Dermis blood vessel endothelial cell (primary cell): ENCODE results near the gene ANGPTL2. TPM values are rescaled to one million over a fixed set of nuclear protein-coding genes. Genes with fewer than 3 reads are reported as not detected.

ENCODE experiments used
- DNase-seq: peaks from one replicate; pipeline ENCODE4 v3.0.0; 2010
- total RNA-seq: library from RNA; depleted of rRNA; stranded (reverse); fragments of >200 nt; gene quantifications from 2 replicates; pipeline ENCODE4 v1.2.3, GENCODE V29; 2014

Gene ANGPTL2
- total RNA-seq, 1 donor from 2014 or later, result 12.3 TPM

GRCh38 chr9:127074561-127075548 is 47.6 kb downstream of the ANGPTL2 start:
- peak; percentile 73 for DNase-seq

GRCh38 chr9:127067603-127068220 is 54.7 kb downstream of the ANGPTL2 start:
- DNase-seq, result no peak

GRCh38 chr9:127066851-127067136 is 55.6 kb downstream of the ANGPTL2 start:
- no peak for DNase-seq

GRCh38 chr9:127066060-127066850 is 56.2 kb downstream of the ANGPTL2 start:
- DNase-seq, result no peak

- peak; percentile 88 for DNase-seq
Measured at GRCh38 chr9:127065592-127065991, 56.8 kb downstream of the ANGPTL2 start.

- no peak for DNase-seq
Measured at GRCh38 chr9:127064335-127064734, 58.1 kb downstream of the ANGPTL2 start.

- no peak for DNase-seq
Measured at GRCh38 chr9:127061411-127061810, 61.0 kb downstream of the ANGPTL2 start.

GRCh38 chr9:127059765-127060361 is 62.6 kb downstream of the ANGPTL2 start:
- no peak for DNase-seq

- no peak for DNase-seq
Measured at GRCh38 chr9:127059030-127059429, 63.4 kb downstream of the ANGPTL2 start.

- DNase-seq, result peak; percentile 26
Measured at GRCh38 chr9:127058645-127059021, 63.8 kb downstream of the ANGPTL2 start.

- DNase-seq, result no peak
Measured at GRCh38 chr9:127058011-127058644, 64.3 kb downstream of the ANGPTL2 start.

GRCh38 chr9:127056446-127056845 is 66.0 kb downstream of the ANGPTL2 start:
- no peak for DNase-seq

GRCh38 chr9:127055745-127056402 is 66.6 kb downstream of the ANGPTL2 start:
- no peak for DNase-seq

GRCh38 chr9:127053960-127054359 is 68.5 kb downstream of the ANGPTL2 start:
- DNase-seq, result no peak

- peak; percentile 70 for DNase-seq
Measured at GRCh38 chr9:127053057-127053821, 69.2 kb downstream of the ANGPTL2 start.

GRCh38 chr9:127051881-127052595 is 70.4 kb downstream of the ANGPTL2 start:
- no peak for DNase-seq

GRCh38 chr9:127050591-127051001 is 71.8 kb downstream of the ANGPTL2 start:
- DNase-seq, result no peak

GRCh38 chr9:127050152-127050551 is 72.3 kb downstream of the ANGPTL2 start:
- no peak for DNase-seq

GRCh38 chr9:127049581-127049980 is 72.9 kb downstream of the ANGPTL2 start:
- peak; percentile 61 for DNase-seq

GRCh38 chr9:127049044-127049443 is 73.4 kb downstream of the ANGPTL2 start:
- peak; percentile 99 for DNase-seq
